Glutamatergic neuron (in vitro differentiated cells): ENCODE data around the gene ECD. TPM values are rescaled to one million over a fixed set of nuclear protein-coding genes. Genes with fewer than 3 reads are reported as not detected.

Experiments
- DNase-seq: peaks from one replicate; pipeline ENCODE4 v3.0.0; 2022
- H3K27ac Mint-ChIP-seq: one replicate; pipeline ENCODE4 v1.8.0; 2020; ENCODE audit warnings: mild to moderate bottlenecking, mixed read lengths, inconsistent platforms; ENCODE audit not compliant: unreplicated experiment
- H3K27me3 Mint-ChIP-seq: one replicate; pipeline ENCODE4 v1.8.0; 2020; ENCODE audit warnings: mild to moderate bottlenecking, moderate library complexity, mixed read lengths, inconsistent platforms; ENCODE audit not compliant: unreplicated experiment
- H3K36me3 Mint-ChIP-seq: one replicate; pipeline ENCODE4 v1.8.0; 2020; ENCODE audit warnings: mild to moderate bottlenecking, mixed read lengths, inconsistent platforms; ENCODE audit not compliant: unreplicated experiment
- H3K4me1 Mint-ChIP-seq: one replicate; pipeline ENCODE4 v1.8.0; 2020; ENCODE audit warnings: mild to moderate bottlenecking, low read depth, mixed read lengths, inconsistent platforms; ENCODE audit not compliant: unreplicated experiment
- H3K4me3 Mint-ChIP-seq: one replicate; pipeline ENCODE4 v1.8.0; 2020; ENCODE audit warnings: mild to moderate bottlenecking, mixed read lengths, inconsistent platforms; ENCODE audit not compliant: unreplicated experiment
- H3K9me3 Mint-ChIP-seq: one replicate; pipeline ENCODE4 v1.8.0; 2020; ENCODE audit warnings: mild to moderate bottlenecking, moderate library complexity, mixed read lengths, inconsistent platforms; ENCODE audit not compliant: unreplicated experiment
- CTCF ChIP-seq: fragments of 200-600 bp; sonication (generic); IDR thresholded peaks from one replicate; pipeline ENCODE4 v1.5.0; 2021; ENCODE audit not compliant: partially characterized antibody, unreplicated experiment
- total RNA-seq: library from RNA; stranded (reverse); fragmentation: NEBNext Ultra II Directional; extraction: Animal tissue kit (Norgen Biotek cat#: 25700); gene quantifications from one replicate; pipeline ENCODE4 v1.2.1, GENCODE V29; 2021; ENCODE audit not compliant: unreplicated experiment

Gene ECD
- total RNA-seq, 1 donor from 2014 or later = 31.3 TPM

GRCh38 chr10:73209705-73210104 is 41.9 kb upstream of the ECD start:
- H3K27me3 Mint-ChIP-seq = no peaks in the 10 kb centered on the region

DNA sequence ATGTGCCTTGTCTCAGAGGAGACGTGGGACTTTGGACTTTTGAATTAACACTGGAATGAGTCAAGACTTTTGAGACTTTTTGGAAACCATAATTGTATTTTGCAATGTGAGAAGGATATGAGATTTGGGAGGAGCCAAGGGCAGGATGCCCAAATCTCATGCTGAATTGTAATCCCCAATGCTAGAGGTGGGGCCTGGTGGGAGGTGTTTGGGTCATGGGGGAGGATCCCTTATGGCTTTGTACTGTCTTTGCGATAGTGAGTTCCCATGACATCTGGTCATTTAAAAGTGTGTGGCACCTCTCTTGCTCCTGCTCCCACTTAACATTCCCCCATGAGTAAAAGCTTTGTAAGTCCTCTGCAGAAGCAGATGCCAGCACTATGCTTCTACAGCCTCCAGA is 40.1 kb upstream of the ECD start:
- H3K4me1 Mint-ChIP-seq = no peaks in the 10 kb centered on the region

More at GRCh38 chr10:73209705-73210104, 41.9 kb upstream of the ECD start:
- no peak for DNase-seq
- Mint-ChIP-seq H3K27ac (no peak overlapping the region), H3K9me3 (peaks cover 4% of the 10 kb centered on the region), H3K36me3 (peaks cover 13% of the 10 kb centered on the region), H3K4me3 (no peak overlapping the region), H3K4me1 (no peaks in the 10 kb centered on the region)
- no peak for TF ChIP-seq CTCF

GRCh38 chr10:73206385-73206784 is 38.6 kb upstream of the ECD start:
- no peak for DNase-seq
- no peak overlapping the region for H3K4me3 Mint-ChIP-seq
- no peak for TF ChIP-seq CTCF

More for the DNA sequence above, 40.1 kb upstream of the ECD start:
- H3K9me3 Mint-ChIP-seq = peaks cover 3% of the 10 kb centered on the region
- H3K27me3 Mint-ChIP-seq = no peaks in the 10 kb centered on the region
- no peak for DNase-seq
- peaks cover 13% of the 10 kb centered on the region for H3K36me3 Mint-ChIP-seq
- no peak for TF ChIP-seq CTCF
- no peak overlapping the region for H3K4me3 Mint-ChIP-seq
- no peak overlapping the region for H3K27ac Mint-ChIP-seq

GRCh38 chr10:73205890-73206289 is 38.1 kb upstream of the ECD start:
- Mint-ChIP-seq H3K27ac (no peak overlapping the region), H3K27me3 (no peaks in the 10 kb centered on the region), H3K9me3 (peaks cover 2% of the 10 kb centered on the region), H3K36me3 (peaks cover 13% of the 10 kb centered on the region), H3K4me1 (no peaks in the 10 kb centered on the region), H3K4me3 (no peak overlapping the region)
- no peak for DNase-seq
- TF ChIP-seq CTCF = no peak

More at GRCh38 chr10:73206385-73206784, 38.6 kb upstream of the ECD start:
- Mint-ChIP-seq H3K9me3 (peaks cover 2% of the 10 kb centered on the region), H3K4me1 (no peaks in the 10 kb centered on the region), H3K36me3 (peaks cover 13% of the 10 kb centered on the region), H3K27ac (no peak overlapping the region), H3K27me3 (no peaks in the 10 kb centered on the region)

DNA sequence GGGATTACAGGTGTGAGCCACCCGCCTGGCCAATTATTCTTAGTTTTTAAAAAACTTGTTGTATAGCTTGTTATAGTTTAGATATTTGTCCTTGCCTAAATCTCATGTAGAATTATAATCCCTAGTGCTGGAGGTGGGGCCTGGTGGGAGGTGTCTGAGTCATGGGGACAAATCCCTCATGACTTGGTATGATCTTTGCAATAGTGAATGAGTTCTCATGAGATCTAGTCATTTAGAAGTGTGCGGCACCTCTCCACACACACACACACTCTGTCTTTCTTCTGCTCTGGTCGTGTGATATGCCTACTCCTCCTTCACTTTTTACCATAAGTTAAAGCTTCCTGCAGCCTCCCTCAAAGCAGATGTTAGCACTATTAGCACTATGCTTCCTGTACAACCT is 37.3 kb upstream of the ECD start:
- Mint-ChIP-seq H3K27ac (no peak overlapping the region), H3K27me3 (no peaks in the 10 kb centered on the region), H3K4me3 (no peak overlapping the region), H3K9me3 (peaks cover 2% of the 10 kb centered on the region), H3K36me3 (peaks cover 13% of the 10 kb centered on the region), H3K4me1 (no peaks in the 10 kb centered on the region)
- no peak for DNase-seq
- no peak for TF ChIP-seq CTCF
